Anterior cingulate cortex (tissue), 58 donors: ENCODE data around the gene KRT9.

Source experiments
- DNase-seq, 58 donors: peaks; one replicate each; lab custom pipeline; 2025; lab: John Stamatoyannopoulos, UW

KRT9 gene

DNA sequence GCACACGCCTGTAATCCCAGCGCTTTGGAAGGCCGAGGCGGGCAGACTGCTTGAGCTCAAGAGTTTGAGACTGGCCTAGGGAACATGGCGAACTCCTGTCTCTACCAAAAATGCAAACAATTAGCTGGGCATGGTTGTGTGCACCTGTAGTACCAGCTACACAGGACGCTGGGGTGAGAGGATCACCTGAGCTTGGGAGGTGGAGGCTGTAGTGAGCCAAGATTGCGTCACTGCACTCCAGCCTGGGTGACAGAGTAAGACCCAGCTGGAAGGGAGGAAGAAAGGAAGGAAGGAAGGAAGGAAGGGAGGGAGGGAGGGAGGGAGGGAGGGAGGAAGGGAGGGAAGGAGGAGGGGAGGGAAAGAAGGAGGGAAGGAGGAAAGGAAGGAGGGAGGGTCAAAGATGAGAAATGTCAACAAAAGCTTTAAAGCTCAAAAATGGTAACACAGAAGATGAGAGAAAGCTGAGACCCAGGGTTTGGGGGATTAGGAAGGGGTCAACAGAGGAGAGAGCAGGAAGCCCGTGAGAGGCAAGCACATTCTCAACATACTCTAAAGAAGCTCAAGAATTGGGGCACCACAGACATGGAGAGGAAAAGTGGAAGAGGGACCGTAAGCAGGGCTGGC is 38.8 kb downstream of the KRT9 start:
- no peak for DNase-seq

DNA sequence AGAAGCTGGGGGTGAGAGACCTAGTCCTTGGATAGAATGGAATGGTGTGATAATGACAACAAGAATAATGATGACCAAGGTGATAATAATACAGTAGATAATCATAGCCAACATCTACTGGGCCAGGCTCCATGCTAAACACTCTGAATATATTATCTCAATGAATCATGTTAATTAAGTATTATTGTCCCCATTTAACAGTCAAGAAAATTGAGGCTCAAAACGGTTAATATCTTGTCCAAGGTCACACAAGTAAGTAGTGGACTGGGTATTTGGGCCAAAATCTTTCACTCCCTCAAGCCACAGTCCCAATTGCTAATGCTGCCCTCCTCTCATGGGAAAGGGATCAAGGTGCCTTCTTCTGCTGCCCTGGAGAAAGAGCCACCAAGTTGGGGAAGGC is 39.9 kb downstream of the KRT9 start:
- DNase-seq, result no peak

DNA sequence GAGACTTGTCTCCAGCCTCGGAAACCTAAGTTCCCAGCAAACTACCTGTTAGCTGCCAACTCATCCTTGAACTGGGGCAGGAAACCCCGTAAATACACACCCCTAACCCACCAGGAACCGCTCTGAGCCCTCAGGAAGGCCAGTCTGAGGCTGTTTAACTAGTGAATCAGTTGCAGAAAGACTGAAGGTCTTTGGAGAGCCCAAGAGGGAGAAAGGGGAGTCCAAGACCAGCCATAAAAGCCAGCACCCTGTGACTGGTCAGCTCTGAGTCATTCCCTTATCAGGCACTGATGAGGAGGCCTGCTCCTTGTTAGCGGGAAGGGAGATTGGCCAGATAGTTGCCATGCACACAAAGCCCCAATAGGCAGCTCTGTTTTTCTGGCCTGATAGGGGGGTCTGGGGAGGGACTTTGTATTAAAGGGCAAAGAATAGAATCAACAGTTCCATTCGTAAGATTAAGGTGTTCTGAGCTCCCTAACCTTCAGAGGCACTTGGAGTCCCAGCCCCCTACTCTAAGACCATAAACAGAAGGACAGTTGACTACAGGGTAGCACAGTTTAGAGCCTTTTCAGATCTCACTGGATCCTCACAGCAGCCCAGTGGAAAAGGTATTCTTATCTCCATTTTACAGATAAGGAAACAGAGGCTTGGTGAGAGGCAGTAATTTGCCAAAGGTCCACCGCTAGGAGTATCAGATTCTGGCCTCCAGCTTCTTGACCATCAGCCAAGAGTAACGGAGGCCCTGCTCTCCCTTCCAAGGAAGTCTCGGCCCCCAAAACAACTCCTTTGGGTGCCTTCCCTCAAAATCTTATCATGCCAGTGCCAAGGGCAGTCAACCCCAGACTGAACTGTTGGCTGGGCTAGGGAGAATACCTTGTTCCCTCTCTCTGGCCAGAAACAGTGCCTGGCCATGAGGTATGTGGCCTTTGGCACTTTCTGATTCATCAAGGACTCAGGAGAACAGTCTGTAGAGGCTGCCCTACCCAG is 41.5 kb downstream of the KRT9 start:
- DNase-seq, result no peak

GRCh38 chr17:41529491-41529915 is 42.4 kb downstream of the KRT9 start:
- no peak for DNase-seq

- no peak for DNase-seq
These were observed 42.9 kb downstream of the KRT9 start for GRCh38 chr17:41528959-41529353.

GRCh38 chr17:41527063-41528023 is 44.5 kb downstream of the KRT9 start:
- no peak for DNase-seq

DNA sequence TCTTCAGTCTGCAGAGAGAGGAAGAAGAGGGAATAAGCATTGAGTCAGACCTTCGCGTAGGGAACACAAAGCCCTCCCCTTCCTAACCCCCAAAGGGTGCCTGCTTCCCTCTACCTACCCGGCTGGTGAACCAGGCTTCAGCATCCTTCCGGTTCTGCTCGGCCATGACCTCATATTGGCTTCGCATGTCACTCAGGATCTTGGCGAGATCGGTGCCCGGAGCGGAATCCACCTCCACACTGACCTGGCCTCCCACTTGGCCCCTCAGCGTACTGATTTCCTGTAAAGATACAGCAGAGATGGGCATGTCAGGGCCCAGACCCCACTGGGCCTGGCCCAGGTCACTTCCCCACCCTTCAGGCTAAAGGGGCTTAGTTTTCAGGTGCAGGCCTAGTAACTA is 47.6 kb downstream of the KRT9 start:
- DNase-seq, result no peak

DNA sequence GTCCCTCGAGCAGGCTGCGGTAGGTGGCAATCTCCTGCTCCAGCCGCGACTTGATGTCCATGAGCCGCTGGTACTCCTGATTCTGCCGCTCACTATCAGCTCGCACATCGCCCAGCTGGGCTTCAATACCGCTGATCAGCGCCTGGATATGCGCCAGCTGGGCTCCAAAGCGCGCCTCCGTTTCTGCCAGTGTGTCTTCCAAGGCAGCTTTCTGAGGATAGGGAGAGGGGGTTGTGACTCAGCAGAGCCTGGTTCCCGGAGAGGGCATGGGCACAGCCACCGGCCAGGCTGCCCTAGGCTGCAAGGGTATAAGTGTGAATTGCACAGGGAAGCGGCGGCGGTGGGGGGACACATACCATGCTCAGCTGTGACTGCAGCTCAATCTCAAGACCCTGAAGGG is 48.1 kb downstream of the KRT9 start:
- peak in 2 of 58 donors; percentile 11 for DNase-seq

DNA sequence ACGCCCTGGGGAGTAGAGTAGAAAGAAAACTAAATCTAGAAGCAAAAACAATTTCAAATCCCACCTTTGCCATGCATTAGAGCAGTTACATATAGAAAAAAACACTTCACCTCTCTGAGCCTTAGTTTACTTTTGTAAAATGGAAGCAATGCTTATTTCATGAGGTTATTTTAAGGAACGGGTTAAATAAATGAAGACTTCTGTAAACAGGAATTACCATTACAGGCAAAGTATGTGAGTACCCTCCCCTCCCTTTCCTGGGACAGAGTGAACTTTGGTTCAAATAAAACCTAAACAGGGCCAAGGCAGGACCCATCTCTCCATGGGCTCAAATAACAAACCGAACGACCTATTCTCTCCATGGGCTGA is 48.6 kb downstream of the KRT9 start:
- no peak for DNase-seq

DNA sequence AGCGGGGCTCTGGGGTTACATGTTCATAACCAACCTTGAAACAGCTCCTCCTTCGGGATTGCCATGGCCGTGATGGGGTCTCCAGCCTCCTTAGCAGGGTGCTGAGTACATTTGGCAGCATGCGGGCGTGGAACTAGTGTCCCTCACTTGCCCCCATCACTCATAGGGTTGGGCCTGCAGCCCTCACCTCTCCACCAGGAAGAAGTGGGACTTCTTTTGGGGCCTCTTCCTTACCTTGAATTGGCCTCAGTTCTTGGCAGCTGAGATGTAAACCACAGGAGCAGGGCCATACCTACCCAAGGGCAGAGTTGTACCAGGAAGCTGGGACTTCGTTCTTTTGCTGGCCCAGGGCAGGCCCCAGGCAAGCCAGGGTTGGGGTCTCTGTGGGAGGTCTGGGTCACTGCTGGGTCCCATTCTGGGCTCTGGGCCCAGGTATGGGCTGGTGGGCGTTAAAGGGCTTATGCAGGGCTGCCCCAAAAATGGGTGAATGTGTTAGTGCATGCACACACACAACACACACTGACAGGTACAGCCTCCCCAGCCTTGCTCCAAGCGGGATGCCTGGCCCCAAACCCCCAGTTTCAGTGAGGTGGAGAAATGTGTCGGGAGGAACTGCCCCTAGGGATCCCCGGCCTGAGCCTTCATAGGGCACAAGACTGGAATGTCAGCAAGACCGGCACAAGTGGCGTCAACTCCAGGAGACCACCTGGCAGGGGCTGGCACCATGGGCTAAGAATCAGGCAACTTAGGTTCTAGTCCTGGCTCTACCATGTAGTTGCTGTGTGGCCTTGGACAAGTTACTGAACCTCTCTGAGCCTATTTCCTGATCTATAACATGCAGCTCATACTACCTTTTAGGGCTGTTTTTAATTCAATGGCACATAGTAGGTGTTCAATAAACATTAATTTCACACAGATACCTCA is 49.3 kb downstream of the KRT9 start:
- no peak for DNase-seq

GRCh38 chr17:41521574-41522261 is 50.1 kb downstream of the KRT9 start:
- no peak for DNase-seq

DNA sequence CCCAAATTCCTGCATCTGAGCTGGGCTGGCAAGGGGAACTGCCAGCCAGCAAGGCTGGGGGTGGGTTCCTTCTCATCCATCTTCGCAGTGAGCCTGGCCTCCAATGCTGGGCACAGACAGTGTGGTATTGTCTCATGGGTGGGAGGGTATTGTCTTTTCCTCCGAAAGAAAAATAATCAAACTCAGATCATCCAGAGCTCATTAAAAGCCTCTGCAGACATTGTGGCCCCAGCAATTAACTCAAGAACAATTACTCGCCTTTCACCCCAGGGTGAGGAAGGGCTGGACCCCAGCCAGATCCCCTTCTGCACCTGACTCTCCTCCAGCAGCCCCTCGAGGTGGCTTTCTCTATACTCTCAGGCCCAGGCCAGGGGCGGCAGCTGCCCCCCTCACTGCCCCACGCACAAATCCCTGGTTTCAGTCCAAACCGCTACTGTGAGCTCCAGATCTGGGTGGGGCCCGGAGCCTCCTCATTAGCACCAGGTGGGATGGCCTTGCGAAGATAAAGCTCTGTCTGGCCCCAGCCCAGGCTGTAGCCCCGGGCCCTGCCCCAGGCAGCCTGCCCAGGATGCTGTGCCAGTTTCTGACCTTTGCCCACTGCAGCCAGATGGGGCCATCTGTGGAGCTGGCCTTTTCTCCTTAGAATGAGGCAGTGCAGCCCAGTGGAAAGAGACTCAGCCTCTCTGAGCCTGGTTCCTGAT is 50.9 kb downstream of the KRT9 start:
- DNase-seq, result no peak

GRCh38 chr17:41519501-41520224 is 52.2 kb downstream of the KRT9 start:
- no peak for DNase-seq

DNA sequence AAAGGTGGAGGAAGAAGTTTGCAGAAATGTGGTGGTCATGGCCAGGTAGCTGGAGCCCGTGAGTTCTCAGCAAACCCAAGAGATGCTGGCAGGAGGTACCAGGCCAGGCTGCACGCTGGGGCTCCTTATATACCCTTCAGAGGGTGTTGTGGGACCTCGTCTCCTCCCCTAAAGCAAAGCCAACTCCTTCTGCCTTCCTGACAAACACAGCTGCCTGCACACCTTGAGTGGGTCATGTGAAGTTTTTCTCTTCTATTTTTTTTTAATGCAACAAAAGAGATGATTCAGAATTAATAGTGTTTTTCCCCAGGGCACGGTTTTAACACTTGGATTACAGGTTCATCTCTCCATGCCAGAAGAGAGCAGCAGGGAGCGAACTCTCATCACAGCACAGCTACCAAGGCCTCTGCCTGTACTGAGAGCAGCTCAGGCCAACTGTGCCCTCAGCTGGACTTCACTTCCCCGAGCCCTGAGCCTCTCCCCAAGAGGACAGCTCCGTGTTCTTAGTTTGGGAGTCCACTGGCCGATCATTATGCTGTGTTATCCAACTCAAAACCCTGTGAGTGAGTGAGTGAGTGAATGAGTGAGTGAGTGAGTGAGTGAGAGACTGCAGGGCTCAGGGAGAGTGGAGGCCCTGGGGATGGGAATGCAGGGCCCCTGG is 52.9 kb downstream of the KRT9 start, which contains the start of gene KRT15:
Gene KRT15 (minus strand): TSS at position 102 of the 661 bp plus-strand sequence. CDS start 63 bp downstream, at position 39.
- DNase-seq, result no peak

DNA sequence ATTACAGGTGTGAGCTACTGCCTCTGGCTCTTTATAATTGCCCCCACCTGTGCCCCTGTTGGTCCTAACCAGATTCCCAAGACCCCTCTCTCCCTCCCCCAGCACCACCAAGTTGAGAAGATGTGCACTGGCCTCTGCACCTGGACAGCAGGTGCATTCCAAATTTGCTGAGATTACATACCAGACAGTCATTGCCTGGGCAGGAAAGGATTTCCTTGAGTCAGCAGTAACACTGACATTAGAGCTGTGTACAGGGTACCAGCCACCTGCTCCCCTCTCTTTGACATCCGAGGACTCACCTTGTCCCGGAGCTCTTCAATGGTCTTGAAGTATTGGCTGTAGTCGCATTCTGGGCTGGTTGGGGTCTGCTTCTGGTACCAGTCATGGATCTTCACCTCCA is 53.8 kb downstream of the KRT9 start:
- DNase-seq, result no peak

DNA sequence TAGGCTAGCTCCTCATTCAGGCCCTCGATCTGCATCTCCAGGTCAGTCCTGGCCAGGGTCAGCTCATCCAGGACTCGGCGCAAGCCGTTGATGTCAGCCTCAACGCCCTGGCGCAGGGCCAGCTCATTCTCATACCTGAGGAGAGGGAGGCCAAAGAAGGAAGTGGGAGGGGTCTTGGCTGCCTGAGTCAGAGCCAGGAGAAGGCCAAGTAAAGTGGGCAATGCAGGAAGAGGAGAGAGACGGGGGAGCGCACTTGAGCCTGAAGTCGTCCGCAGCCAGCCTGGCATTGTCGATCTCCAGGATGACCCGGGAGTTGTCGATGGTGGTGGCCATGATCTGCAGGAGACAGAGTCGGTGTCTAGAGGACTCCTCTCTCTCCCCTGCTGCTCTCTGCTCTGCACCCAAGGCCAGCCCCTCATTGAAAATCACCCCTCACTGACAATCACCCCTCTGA is 55.0 kb downstream of the KRT9 start:
- DNase-seq, result no peak
